Measurements from ENCODE around the gene CCDC61.
A peak's percentile ranks its signal among the peaks of the same experiment; 100 is the strongest.

CCDC61 gene

DNA sequence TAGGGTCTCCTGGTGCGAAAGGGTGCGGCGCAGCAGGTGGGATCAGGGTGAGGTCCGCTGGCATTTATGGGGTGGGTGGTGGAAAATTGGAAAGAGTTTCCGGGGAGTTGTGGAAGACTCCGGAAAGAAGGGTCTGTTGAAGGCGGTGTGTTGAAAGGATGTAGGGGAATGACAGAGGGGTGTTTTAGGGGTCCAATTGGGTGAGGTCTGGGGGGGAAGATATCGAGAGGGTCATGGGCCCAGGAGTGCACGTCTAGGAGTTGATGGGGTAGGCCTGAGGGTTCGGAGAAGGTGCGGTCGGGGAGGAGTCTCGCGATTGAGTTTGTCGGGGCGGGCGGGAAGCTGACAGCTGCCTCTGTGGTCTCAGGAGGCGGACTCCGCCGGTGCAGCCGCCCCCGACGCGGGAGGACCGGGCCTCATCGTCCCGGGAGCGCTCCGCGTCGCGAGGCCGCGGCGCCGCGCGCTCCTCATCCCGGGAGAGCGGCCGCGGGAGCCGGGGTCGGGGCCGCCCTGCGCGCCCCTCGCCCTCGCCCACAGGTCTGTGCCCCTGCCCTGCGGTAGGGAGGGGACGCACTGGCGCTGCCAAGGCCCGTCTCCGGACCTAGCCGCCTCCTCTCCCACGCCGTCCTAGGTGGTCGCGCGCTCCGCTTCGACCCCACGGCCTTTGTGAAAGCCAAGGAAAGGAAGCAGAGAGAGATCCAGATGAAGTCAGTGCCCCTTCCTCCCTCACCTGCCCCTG lies 20.6 kb downstream of the CCDC61 start:
- DNase-seq (ENCODE audit: low read depth in 2 of 2) = no peak

DNA sequence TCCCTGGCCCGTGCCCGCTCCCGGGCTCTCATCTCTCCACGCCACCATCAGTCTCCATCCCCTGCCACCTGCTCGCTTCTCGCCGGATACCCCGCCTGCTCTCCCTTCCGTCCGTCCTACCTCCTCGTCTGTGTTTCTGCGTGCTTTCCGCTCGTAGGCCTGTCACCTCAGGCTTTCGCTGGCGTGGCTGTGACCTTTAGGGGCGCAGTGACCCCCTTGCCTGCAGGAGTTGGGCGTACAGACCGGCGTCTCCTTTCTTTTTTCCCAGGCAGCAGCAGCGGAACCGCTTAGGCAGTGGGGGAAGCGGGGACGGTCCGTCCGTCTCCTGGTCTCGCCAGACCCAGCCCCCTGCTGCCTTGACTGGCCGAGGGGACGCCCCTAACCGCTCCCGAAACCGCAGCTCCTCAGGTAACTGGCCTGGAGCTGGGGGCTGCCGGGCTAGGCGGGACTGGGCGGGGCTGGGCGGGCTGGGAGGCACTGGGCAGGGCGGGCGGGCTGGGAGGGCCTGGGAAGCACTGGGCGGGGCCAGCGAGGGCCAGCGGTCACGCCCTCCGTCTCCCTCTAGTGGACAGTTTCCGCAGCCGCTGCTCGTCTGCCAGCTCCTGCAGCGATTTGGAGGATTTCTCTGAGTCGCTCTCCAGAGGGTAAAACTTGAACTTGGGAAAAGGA lies 21.3 kb downstream of the CCDC61 start:
- DNase-seq (ENCODE audit: low read depth in 2 of 2) = peak; percentile 32 to 37

DNA sequence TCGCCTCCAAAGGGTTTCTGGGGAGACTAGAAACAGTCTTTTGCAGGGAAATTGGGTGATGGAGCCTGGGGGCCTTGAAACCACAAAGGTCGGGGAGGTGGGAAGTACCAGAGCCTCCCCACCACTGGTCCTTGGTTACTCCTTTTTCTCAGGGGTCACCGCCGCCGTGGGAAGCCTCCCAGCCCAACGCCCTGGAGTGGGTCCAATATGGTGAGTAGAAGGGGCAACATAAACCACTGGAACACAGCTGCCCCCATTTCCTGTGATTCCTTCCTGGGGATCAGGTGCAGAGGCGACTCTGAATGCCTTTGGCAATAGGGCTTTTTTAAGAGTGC lies 21.8 kb downstream of the CCDC61 start:
- DNase-seq (ENCODE audit: low read depth in 2 of 2) = no peak

DNA sequence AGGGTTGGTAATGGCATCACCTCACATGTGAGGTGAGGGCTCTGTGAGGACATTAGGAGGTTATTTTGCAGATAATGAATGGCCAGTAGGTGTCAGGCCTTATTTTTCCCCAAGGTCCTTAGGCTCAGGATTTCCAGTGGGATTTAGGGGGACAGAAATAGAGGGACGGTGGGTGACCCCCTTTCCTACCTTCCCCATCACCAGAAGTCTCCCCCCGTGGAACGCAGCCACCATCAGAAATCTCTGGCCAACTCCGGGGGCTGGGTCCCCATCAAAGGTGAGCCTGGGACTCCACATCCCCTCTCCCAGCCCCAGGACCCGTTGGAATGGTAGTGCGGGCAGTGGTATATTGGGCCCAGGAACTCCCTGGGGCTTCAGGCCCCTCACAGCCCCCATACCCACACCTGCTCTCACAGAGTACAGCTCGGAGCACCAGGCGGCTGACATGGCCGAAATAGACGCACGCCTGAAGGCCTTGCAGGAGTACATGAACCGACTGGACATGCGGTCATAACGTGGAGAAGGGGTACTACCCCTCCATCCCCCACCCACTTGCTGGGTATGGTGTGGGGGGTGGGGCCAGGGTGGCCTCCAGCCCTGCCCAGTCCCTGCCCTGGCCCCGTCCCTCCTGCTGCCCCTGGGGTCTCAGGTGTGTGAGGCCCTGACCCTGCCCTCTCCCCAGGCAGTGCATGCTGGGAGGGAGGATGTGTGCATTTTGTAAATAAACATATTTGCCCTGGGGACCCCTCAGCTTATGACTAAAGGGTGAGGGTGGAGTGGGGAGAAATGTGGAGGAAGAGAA lies 22.8 kb downstream of the CCDC61 start:
- DNase-seq (ENCODE audit: low read depth in 2 of 2) = no peak

DNA sequence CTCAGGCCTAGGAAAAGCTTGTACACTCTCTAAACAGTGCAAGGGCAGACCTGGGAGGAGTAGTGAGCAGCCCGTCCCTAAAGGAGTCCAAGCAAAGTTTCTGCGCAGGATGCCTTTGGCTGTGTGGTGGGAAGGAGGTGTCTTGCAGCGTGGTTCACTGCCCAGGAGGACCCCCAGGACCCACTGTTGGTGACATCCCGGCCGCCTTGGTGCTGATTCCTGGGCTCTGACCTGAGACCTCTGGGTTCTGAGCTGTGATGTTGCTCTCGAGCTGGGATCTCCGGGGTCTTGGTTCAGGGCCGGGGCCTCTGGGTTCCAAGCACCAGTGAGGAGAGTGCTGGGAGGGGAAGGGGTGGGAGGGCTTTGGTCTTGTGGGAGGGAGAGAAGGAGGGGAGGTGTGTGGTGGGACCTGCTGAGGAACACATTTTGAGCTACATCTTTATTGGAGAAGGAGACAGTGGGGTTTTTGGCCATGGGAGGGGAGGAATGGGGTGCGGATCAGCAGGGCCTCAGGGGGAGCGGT lies 23.5 kb downstream of the CCDC61 start:
- DNase-seq (ENCODE audit: low read depth in 2 of 2) = no peak

DNA sequence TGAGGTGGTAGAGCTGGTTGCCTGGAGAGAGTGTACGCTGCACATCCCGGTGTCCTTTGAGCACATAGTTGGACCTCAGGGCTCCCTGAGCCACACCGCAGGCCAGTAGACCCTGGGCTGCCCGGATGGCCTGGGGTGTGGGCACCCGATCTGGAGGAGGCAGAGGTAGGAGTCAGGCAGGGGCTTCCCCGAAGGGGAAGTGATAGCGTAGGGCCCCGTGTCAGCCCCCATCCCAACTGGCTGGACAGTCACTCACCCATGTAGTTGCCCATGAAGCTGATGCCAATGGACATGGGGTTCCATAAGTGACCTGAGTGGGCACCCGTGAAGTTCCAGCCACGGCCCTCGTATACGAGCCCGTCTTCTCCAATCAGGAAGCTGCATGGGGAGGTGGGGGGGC lies 24.0 kb downstream of the CCDC61 start:
- DNase-seq (ENCODE audit: low read depth in 2 of 2) = no peak

DNA sequence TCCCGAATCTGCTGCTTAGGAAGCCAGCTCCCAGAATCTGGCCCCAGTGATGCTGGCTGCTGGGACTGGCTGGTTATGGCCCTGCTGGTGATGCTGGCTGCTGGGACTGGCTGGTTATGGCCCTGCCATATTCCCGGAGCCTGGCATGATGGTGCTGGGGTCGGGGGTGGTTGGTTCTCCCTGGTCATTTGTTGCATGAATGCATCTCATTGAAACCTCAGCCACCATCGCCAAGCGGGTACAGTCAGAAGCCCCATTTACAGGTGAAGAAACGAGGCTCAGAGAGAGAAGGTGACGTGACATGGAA lies 25.5 kb downstream of the CCDC61 start:
- DNase-seq (ENCODE audit: low read depth in 2 of 2) = no peak

DNA sequence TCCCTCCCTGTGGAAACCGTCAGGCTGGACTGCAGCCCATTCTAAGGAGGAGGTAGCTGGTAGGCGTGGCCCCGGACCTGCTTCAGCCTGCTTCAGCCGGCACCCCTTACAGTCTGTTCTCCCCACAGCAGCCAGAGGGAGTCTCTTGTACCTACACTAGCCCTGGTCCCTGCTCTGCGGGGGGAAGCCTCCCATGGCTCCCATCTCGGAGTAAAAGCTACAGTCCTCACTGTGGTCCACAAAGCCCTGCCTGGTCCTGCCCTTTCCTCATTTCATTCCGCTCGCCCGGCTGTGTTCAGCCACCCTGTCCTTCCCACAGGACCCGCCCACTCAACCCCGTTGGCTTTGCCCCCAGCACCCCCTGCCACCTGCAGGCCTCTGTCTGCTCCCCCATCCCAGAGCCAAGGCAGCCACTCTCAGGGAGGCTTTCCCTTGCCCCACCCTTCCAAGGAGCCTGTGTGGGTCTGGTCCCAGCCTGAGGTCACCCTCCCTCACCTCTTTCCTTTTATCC lies 26.3 kb downstream of the CCDC61 start:
- no peak for DNase-seq (ENCODE audit: low read depth in 2 of 2)

DNA sequence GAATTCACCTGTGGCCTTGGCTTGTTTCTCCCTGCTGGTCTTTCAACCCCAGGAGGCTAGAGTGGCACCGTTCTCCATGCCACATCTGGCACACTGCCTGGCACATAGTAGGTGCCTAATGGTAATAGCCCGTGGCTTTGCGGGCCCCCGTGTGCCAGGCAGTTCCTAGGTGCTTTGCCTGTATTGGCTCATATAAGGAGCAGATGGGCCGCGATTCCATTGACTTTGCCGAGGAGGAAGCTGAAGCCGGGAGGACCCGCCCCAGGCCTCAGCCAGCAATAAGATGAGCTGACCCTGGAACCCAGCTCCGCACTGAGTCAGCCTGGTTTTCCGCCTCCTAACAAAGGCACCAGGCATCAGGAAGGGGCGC lies 26.8 kb downstream of the CCDC61 start:
- no peak for DNase-seq (ENCODE audit: low read depth in 2 of 2)

DNA sequence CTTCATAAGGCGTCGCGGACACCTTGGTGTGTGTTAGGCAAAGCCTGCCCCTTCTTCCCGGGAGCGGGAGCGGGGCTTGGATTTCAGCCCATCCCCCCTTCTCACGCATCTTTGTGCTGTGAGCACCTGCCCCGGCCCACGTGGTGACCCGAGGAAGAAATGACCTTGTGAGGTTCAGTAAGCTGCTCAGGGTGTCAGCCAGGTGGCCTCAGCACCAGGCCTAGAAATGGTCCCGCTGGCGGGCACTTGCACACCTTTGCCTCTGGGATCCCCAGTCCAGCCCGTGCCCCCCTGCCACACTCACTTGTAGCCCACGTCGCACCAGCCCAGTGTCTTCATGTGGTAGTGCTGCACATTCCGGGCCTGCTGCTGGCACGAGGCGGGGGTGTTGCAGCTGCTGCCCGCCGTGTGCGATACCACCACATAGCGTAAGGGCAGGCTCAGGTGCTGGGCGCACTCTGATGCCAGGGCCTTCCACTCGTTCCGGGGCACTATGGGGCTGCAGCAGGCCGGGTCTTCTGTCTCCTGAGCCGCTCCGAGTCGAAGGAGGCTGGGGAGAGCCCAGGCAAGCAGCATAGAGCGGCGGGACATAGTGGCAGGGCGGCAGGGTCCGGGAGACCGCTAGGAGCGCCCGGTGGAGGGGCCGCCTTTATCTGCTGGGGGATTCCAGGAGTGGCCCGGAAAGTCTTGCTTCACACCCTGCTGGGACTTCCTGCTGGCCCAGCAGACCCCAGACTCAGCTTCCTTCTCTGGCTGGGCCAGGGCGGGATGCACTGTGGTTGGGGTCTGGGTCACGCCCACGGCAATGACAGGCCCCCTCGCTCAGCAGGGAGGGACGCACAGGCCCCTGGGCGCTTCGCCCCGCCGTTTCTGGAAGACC lies 27.4 kb downstream of the CCDC61 start, which contains the start of gene PGLYRP1:
PGLYRP1 (minus strand) TSS at position 623 of the 880 bp plus-strand sequence; CDS start at position 591, 32 bp downstream.
- DNase-seq (ENCODE audit: low read depth in 2 of 2) = no peak

DNA sequence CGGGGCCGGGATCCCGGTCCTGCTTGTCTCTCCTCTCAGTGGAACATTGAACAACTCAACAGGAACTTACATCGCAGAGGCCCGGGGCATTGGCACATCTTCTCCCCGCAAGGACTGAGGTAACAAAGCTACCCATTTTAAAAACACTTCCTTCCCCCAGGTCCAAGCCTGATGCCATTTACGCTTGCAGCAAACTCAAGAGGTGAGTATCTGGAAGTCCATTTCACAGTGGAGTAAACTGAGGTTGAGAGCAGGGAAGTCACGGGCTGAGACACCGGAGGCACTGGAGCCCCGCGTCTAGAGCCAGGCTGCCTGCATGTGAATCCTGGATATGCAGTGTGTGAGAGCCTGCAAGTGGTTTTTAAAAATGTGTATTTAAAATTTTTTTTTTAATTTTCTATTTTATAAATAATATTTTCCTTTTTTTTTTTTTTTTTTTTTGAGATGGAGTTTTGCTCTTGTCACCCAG lies 28.1 kb downstream of the CCDC61 start:
- no peak for DNase-seq (ENCODE audit: low read depth in 2 of 2)

DNA sequence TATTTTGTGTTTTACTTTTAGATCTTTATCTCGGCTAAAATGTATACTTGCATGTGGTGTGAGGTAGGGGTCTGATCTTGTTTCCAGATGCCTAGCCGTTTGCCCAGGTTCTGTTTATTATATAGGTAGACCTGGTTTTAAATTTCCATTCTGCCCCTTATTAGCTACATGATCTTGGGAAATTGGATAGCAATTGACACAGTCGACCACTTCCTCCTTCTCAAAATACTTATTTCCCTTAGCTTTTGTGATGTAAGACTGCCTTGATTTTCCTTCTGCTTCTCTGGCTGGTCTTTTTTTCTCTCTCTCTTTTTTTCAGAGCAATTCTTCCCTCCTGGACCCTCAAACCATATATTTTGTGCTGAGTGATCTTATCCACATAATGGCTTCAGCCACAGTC lies 30.6 kb downstream of the CCDC61 start:
- DNase-seq (ENCODE audit: low read depth in 2 of 2) = no peak

DNA sequence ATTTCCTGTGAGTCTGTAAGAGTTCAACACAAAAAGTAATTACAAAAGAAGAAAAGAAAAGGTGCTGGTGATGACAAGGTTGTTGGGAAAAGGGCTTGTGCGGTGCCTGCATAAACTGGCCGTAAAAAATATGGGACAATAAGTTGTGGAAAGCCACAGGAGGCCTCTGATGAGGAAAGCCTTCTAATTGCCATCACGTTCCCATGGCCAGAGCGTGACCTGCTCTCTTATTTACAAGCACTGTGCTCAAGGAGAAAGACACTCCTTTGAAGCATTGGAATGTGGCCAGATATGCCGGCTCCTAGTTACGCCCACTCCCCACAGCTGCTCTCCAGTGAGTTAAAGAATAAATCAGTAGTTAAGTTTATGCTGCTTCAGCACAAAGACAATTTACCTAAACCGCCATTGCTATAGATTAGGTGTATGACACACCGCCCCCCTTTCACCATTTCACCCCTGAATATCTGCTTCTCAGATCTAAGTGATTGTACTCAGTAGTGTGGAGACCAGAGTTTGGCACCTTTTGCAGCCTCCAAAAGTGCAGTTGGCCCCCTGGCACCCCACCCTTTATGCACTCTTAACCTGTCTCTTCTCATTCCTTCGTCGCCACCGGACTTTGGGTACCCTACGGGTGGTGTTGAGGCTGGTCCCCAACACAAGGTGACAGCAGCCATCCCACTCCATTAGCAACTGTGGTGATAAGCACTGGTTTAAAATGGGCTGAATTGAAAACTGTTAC lies 35.7 kb downstream of the CCDC61 start:
- DNase-seq (ENCODE audit: low read depth in 2 of 2) = no peak

DNA sequence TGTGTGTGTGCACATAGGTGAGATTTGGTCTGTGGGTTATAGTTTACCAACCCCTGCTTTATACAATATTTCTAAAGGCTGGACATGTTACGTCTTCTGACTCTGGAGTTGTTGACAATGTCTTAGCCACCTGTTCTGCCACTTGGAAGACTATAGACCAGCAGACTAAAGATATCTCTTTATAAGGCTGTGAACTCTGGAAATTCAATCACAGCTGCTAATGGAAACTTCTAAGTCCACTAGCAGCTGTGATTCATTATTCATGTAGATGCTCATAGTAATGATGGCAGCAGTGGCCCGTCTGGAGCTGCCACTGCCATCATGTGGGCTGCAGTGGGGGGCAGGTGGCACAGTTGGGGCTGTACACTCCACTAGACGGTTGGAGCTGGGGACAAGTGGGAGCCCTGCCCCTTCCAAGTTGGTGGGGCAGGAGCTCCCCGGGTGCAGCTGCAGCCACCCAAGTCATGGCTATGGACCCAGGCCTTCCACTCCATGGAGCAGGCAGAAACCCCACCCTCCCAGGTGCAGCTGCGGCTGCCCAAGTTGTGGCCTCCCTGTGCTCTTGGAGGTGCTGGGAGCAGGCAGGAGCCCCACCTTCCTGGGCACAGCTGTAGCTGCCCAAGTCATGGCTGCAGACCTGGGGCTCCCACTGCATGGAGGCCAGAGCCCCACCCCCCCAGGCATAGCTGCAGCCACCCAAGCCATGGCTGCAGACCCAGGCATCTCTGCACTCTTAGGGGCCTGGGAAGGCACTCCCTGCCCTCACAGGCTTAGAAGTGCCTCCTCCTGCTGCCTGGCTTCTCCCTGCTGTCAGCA lies 36.7 kb downstream of the CCDC61 start:
- no peak for DNase-seq (ENCODE audit: low read depth in 2 of 2)

DNA sequence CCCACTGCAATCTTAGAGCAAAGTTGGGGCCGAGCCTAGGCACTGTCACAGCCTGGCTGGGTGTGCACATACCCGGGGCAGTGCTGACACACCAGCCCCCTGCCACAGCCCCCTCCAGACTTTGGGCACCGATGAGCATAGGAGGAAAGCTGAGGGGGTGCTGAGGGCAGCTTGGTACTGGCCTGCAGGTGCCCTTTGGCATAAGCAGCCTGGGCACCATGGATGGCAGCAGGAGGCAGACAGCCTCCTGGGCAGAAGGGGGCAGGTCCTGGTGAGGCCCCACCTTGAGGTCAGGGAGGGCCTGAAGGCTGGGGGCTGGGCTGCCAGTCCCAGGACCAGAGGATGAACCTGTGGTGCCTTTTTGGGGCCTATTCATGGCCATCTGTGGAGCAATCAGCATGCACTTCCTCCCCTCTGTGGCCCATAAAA lies 37.3 kb downstream of the CCDC61 start:
- no peak for DNase-seq (ENCODE audit: low read depth in 2 of 2)

DNA sequence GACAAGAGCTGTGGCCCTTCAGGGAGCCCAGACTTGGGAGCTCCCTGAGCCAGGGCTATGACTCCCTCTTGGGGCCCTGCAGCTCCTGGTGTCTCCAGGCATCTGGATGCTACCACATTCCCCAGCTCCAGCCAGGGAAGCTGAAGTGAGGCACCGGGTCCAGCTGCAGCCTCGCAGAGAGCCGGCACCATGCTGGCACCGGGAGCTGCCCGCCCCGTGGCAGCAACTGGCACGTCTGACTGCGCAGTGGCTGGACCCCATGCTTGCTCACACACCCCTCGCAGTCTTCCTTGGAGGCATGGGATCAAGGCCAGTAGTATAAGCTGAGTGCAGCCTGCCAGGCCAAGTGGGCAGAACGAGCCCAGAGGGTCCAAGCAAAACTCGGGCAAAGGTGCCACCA lies 38.1 kb downstream of the CCDC61 start:
- DNase-seq (ENCODE audit: low read depth in 2 of 2) = no peak

DNA sequence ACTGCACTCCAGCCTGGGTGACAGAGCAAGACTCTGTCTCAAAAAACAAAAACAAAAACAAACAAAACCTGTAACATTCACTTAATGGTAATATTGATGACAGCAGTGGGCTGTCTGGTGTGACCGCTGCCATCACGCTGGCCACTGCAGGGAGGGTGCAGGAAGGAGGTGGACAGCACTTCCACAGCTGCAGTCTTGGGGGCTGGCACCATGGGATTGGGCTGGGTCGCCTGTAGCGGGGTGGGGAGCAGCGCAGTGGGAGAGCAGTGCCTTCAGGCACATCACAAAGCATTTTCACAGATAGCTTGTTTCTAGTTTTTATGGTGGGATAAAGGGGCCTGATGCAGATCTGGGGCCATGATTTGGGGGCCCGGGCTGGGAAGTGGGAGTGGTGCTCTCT lies 40.3 kb downstream of the CCDC61 start:
- DNase-seq (ENCODE audit: low read depth in 2 of 2) = no peak

DNA sequence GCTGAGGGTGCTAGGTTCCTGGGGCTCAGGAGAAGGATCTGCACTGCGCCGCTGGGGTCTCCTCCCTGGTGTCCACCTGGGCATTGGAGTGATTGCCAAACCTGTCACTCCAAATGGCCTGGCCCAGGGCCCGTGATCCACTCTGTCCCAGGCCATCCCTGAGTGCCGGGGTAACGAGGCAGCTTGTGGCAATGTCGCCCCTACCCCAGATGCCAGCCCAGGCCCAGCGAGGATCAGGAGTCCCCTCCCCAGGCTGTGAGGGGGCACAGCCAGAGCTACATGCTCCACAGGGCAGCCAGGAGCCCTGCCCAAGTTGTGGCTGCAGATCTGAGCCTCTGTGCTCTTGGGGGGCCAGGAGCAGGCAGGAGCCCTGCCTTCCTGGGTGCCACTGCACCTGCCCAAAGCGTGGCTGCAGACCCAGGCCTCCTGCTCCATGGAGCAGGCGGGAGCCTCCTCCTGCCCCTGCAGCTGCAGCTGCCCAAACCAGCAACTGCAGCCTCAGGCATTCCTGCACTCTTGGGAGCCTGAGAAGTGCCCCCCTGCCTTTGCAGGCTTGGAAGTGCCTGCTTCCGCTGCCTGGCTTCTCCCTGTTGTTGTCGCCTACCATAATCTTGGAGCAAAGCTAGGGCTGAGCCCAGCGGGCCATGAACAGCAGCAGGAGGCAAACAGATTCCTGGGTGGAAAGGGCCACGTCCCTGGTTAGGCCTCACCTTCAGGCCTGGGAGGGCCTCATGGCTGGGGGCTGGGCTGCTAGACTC lies 40.9 kb downstream of the CCDC61 start:
- no peak for DNase-seq (ENCODE audit: low read depth in 2 of 2)

DNA sequence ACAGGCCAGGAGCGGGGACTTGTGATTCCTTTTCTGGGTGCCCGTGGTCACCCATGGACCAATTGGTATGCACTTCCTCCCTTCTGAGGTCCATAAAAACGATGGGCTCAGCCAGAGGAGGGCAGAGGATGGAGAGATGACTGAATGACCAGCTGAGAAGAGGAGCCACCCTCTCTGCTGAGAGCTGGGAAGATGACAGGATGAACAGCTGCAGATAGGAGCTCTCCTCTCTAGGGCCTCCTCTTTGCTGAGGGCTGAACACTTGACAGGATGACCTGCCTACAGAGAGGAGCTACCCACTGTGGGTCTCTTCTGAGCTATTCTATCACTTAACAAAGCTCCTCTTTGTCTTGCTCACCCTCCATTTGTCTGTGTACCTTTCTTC lies 41.5 kb downstream of the CCDC61 start:
- DNase-seq (ENCODE audit: low read depth in 2 of 2) = no peak
